ENCODE results near the gene ENPP6. TPM values are rescaled to one million over a fixed set of nuclear protein-coding genes. Genes with fewer than 3 reads are reported as not detected.

The ENPP6 gene
- polyA plus RNA-seq, 4 donors = 0.27 to 4.7 (median 0.34) TPM; not detected in 1

GRCh38 chr4:184097815-184098214 is 119.9 kb downstream of the ENPP6 start:
- no peaks in the 10 kb centered on the region for H3K36me3 ChIP-seq (ENCODE audit: control insufficient read depth in 3 of 3, insufficient read depth in 2 of 3, low read depth in 1 of 3, low read length in 3 of 3)

GRCh38 chr4:184097241-184097605 is 120.5 kb downstream of the ENPP6 start:
- Histone ChIP-seq H3K27ac (ENCODE audit: low read depth in 1 of 3, low read length in 2 of 3) (no peak overlapping the region), H3K4me3 (ENCODE audit: low read depth in 1 of 3, low read length in 3 of 3) (peak overlapping the region in 1 of 3 donors; percentile 10), H3K36me3 (ENCODE audit: control insufficient read depth in 3 of 3, insufficient read depth in 2 of 3, low read depth in 1 of 3, low read length in 3 of 3) (no peaks in the 10 kb centered on the region), H3K9me3 (ENCODE audit: control insufficient read depth in 2 of 2, insufficient read depth in 1 of 2, low read depth in 1 of 2, low read length in 1 of 2) (no peaks in the 10 kb centered on the region), H3K27me3 (ENCODE audit: control insufficient read depth in 3 of 3, insufficient read depth in 3 of 3, low read length in 3 of 3) (peaks cover 0 to 7% (median 0%) of the 10 kb centered on the region in 3 donors), H3K4me1 (ENCODE audit: control insufficient read depth in 3 of 3, insufficient read depth in 2 of 3, low read depth in 1 of 3, low read length in 2 of 3) (no peaks in the 10 kb centered on the region)
- WGBS, 3 donors = 37 to 66% (median 53%) methylated on average over 26 of the region's 26 CpGs
- FAIRE-seq (no peak), DNase-seq (peak; percentile 4 to 21)

More at GRCh38 chr4:184097815-184098214, 119.9 kb downstream of the ENPP6 start:
- Histone ChIP-seq H3K4me1 (ENCODE audit: control insufficient read depth in 3 of 3, insufficient read depth in 2 of 3, low read depth in 1 of 3, low read length in 2 of 3) (no peaks in the 10 kb centered on the region), H3K27ac (ENCODE audit: low read depth in 1 of 3, low read length in 2 of 3) (no peak overlapping the region), H3K27me3 (ENCODE audit: control insufficient read depth in 3 of 3, insufficient read depth in 3 of 3, low read length in 3 of 3) (peaks cover 0 to 7% (median 0%) of the 10 kb centered on the region in 3 donors), H3K9me3 (ENCODE audit: control insufficient read depth in 2 of 2, insufficient read depth in 1 of 2, low read depth in 1 of 2, low read length in 1 of 2) (no peaks in the 10 kb centered on the region), H3K4me3 (ENCODE audit: low read depth in 1 of 3, low read length in 3 of 3) (no peak overlapping the region)
- no peak for DNase-seq
- whole genome bisulfite sequencing, 3 donors = 88 to 93% (median 90%) methylated on average over 13 of the region's 13 CpGs
- no peak for FAIRE-seq

- no peak overlapping the region for H3K27ac ChIP-seq (ENCODE audit: low read depth in 1 of 3, low read length in 2 of 3)
Observed at GRCh38 chr4:184096561-184097240, 121.0 kb downstream of the ENPP6 start.

GRCh38 chr4:184094532-184095159 is 123.0 kb downstream of the ENPP6 start:
- Histone ChIP-seq H3K27ac (ENCODE audit: low read depth in 1 of 3, low read length in 2 of 3) (no peak overlapping the region), H3K4me1 (ENCODE audit: control insufficient read depth in 3 of 3, insufficient read depth in 2 of 3, low read depth in 1 of 3, low read length in 2 of 3) (no peaks in the 10 kb centered on the region), H3K36me3 (ENCODE audit: control insufficient read depth in 3 of 3, insufficient read depth in 2 of 3, low read depth in 1 of 3, low read length in 3 of 3) (no peaks in the 10 kb centered on the region), H3K4me3 (ENCODE audit: low read depth in 1 of 3, low read length in 3 of 3) (no peak overlapping the region), H3K27me3 (ENCODE audit: control insufficient read depth in 3 of 3, insufficient read depth in 3 of 3, low read length in 3 of 3) (peaks cover 0 to 7% (median 0%) of the 10 kb centered on the region in 3 donors), H3K9me3 (ENCODE audit: control insufficient read depth in 2 of 2, insufficient read depth in 1 of 2, low read depth in 1 of 2, low read length in 1 of 2) (no peaks in the 10 kb centered on the region)
- DNase-seq (no peak), FAIRE-seq (no peak)
- 67 to 73% (median 69%) methylated on average over 8 of the region's 8 CpGs for WGBS, 3 donors

More at GRCh38 chr4:184096561-184097240, 121.0 kb downstream of the ENPP6 start:
- Histone ChIP-seq H3K4me1 (ENCODE audit: control insufficient read depth in 3 of 3, insufficient read depth in 2 of 3, low read depth in 1 of 3, low read length in 2 of 3) (no peaks in the 10 kb centered on the region), H3K9me3 (ENCODE audit: control insufficient read depth in 2 of 2, insufficient read depth in 1 of 2, low read depth in 1 of 2, low read length in 1 of 2) (no peaks in the 10 kb centered on the region), H3K27me3 (ENCODE audit: control insufficient read depth in 3 of 3, insufficient read depth in 3 of 3, low read length in 3 of 3) (peaks cover 0 to 7% (median 0%) of the 10 kb centered on the region in 3 donors), H3K36me3 (ENCODE audit: control insufficient read depth in 3 of 3, insufficient read depth in 2 of 3, low read depth in 1 of 3, low read length in 3 of 3) (no peaks in the 10 kb centered on the region), H3K4me3 (ENCODE audit: low read depth in 1 of 3, low read length in 3 of 3) (peak overlapping the region in 1 of 3 donors; percentile 10)
- WGBS, 3 donors = 65 to 83% (median 81%) methylated on average over 13 of the region's 13 CpGs
- DNase-seq = peak in 1 of 2 donors; percentile 6
- FAIRE-seq = no peak

GRCh38 chr4:184091986-184092385 is 125.7 kb downstream of the ENPP6 start:
- H3K27me3 ChIP-seq (ENCODE audit: control insufficient read depth in 3 of 3, insufficient read depth in 3 of 3, low read length in 3 of 3) = peaks cover 0 to 3% (median 0%) of the 10 kb centered on the region in 3 donors
- FAIRE-seq (no peak), DNase-seq (no peak)
- no peaks in the 10 kb centered on the region for H3K9me3 ChIP-seq (ENCODE audit: control insufficient read depth in 2 of 2, insufficient read depth in 1 of 2, low read depth in 1 of 2, low read length in 1 of 2)
- H3K4me1 ChIP-seq (ENCODE audit: control insufficient read depth in 3 of 3, insufficient read depth in 2 of 3, low read depth in 1 of 3, low read length in 2 of 3) = no peaks in the 10 kb centered on the region
- 88 to 95% (median 91%) methylated on average over 9 of the region's 9 CpGs for WGBS, 3 donors
- no peak overlapping the region for H3K27ac ChIP-seq (ENCODE audit: low read depth in 1 of 3, low read length in 2 of 3)
- no peak overlapping the region for H3K4me3 ChIP-seq (ENCODE audit: low read depth in 1 of 3, low read length in 3 of 3)
- H3K36me3 ChIP-seq (ENCODE audit: control insufficient read depth in 3 of 3, insufficient read depth in 2 of 3, low read depth in 1 of 3, low read length in 3 of 3) = no peaks in the 10 kb centered on the region

GRCh38 chr4:184090571-184090970 is 127.1 kb downstream of the ENPP6 start:
- no peak overlapping the region for H3K27ac ChIP-seq (ENCODE audit: low read depth in 1 of 3, low read length in 2 of 3)
- FAIRE-seq = no peak
- no peak for DNase-seq
- H3K9me3 ChIP-seq (ENCODE audit: control insufficient read depth in 2 of 2, insufficient read depth in 1 of 2, low read depth in 1 of 2, low read length in 1 of 2) = no peaks in the 10 kb centered on the region
- H3K27me3 ChIP-seq (ENCODE audit: control insufficient read depth in 3 of 3, insufficient read depth in 3 of 3, low read length in 3 of 3) = peaks cover 0 to 6% (median 0%) of the 10 kb centered on the region in 3 donors
- H3K36me3 ChIP-seq (ENCODE audit: control insufficient read depth in 3 of 3, insufficient read depth in 2 of 3, low read depth in 1 of 3, low read length in 3 of 3) = no peaks in the 10 kb centered on the region
- H3K4me1 ChIP-seq (ENCODE audit: control insufficient read depth in 3 of 3, insufficient read depth in 2 of 3, low read depth in 1 of 3, low read length in 2 of 3) = no peaks in the 10 kb centered on the region
- 78 to 86% (median 79%) methylated on average over 3 of the region's 3 CpGs for WGBS, 3 donors
- no peak overlapping the region for H3K4me3 ChIP-seq (ENCODE audit: low read depth in 1 of 3, low read length in 3 of 3)

- Histone ChIP-seq H3K9me3 (ENCODE audit: control insufficient read depth in 2 of 2, insufficient read depth in 1 of 2, low read depth in 1 of 2, low read length in 1 of 2) (no peaks in the 10 kb centered on the region), H3K4me3 (ENCODE audit: low read depth in 1 of 3, low read length in 3 of 3) (no peak overlapping the region), H3K36me3 (ENCODE audit: control insufficient read depth in 3 of 3, insufficient read depth in 2 of 3, low read depth in 1 of 3, low read length in 3 of 3) (no peaks in the 10 kb centered on the region), H3K27ac (ENCODE audit: low read depth in 1 of 3, low read length in 2 of 3) (no peak overlapping the region), H3K27me3 (ENCODE audit: control insufficient read depth in 3 of 3, insufficient read depth in 3 of 3, low read length in 3 of 3) (peaks cover 0 to 7% (median 0%) of the 10 kb centered on the region in 3 donors), H3K4me1 (ENCODE audit: control insufficient read depth in 3 of 3, insufficient read depth in 2 of 3, low read depth in 1 of 3, low read length in 2 of 3) (no peaks in the 10 kb centered on the region)
- DNase-seq (no peak), FAIRE-seq (no peak)
- WGBS, 3 donors = 60 to 64% (median 63%) methylated on average over 8 of the region's 8 CpGs
Observed at GRCh38 chr4:184080674-184081073, 137.0 kb downstream of the ENPP6 start.

GRCh38 chr4:184074677-184075388 is 142.8 kb downstream of the ENPP6 start:
- DNase-seq (no peak), FAIRE-seq (no peak)
- WGBS, 3 donors = 84 to 95% (median 92%) methylated on average over 5 of the region's 5 CpGs
- H3K4me3 ChIP-seq (ENCODE audit: low read depth in 1 of 3, low read length in 3 of 3) = no peak overlapping the region
- no peaks in the 10 kb centered on the region for H3K36me3 ChIP-seq (ENCODE audit: control insufficient read depth in 3 of 3, insufficient read depth in 2 of 3, low read depth in 1 of 3, low read length in 3 of 3)
- H3K27me3 ChIP-seq (ENCODE audit: control insufficient read depth in 3 of 3, insufficient read depth in 3 of 3, low read length in 3 of 3) = peaks cover 0 to 7% (median 0%) of the 10 kb centered on the region in 3 donors
- H3K9me3 ChIP-seq (ENCODE audit: control insufficient read depth in 2 of 2, insufficient read depth in 1 of 2, low read depth in 1 of 2, low read length in 1 of 2) = peaks cover 0 to 10% of the 10 kb centered on the region in 2 donors
- H3K4me1 ChIP-seq (ENCODE audit: control insufficient read depth in 3 of 3, insufficient read depth in 2 of 3, low read depth in 1 of 3, low read length in 2 of 3) = no peaks in the 10 kb centered on the region
- no peak overlapping the region for H3K27ac ChIP-seq (ENCODE audit: low read depth in 1 of 3, low read length in 2 of 3)
